Cardiac muscle cell (in vitro differentiated cells and primary cell): ENCODE data around the gene ANKRD33B. TPM values are rescaled to one million over a fixed set of nuclear protein-coding genes. Genes with fewer than 3 reads are reported as not detected.

ENCODE experiments used
- DNase-seq, 2 donors: peaks; one replicate each; pipeline versions ENCODE4 v3.0.0 to v3.0.0-alpha.2; 2010 to 2017; ENCODE audit warnings: low read depth in 1 of 2, low spot score in 1 of 2
- H3K27ac ChIP-seq: fragments of 200-600 bp; sonication (generic); 2 replicates; pipeline ENCODE4 v1.5.1; 2016
- H3K27me3 ChIP-seq: fragments of 200-600 bp; sonication (generic); 2 replicates; pipeline ENCODE4 v1.6.0; 2016; ENCODE audit warnings: control low read depth
- H3K36me3 ChIP-seq: fragments of 200-600 bp; sonication (generic); 2 replicates; pipeline ENCODE4 v1.5.1; 2016; ENCODE audit warnings: control low read depth
- H3K4me1 ChIP-seq: fragments of 200-600 bp; sonication (generic); 2 replicates; pipeline ENCODE4 v1.8.1; 2017; ENCODE audit warnings: low read depth, mild to moderate bottlenecking, mixed run types
- H3K4me3 ChIP-seq: fragments of 200-600 bp; sonication (generic); 2 replicates; pipeline ENCODE4 v1.5.1; 2016; ENCODE audit warnings: mild to moderate bottlenecking
- H3K9me3 ChIP-seq: fragments of 200-600 bp; sonication (generic); 2 replicates; pipeline ENCODE4 v1.5.1; 2017; ENCODE audit warnings: low read depth, mild to moderate bottlenecking, control low read depth
- CTCF ChIP-seq: IDR thresholded peaks from 2 replicates; pipeline ENCODE4 v1.5.1; 2012; ENCODE audit warnings: low read depth, mild to moderate bottlenecking, low read length
- polyA plus RNA-seq: library from polyadenylated mRNA; unstranded; fragments of >200 nt; fragmentation: Nextera tagmentation; extraction: Ambion mirVana; gene quantifications from 2 replicates; pipeline ENCODE4 v1.2.1, GENCODE V29; 2016
- total RNA-seq: library from RNA; depleted of rRNA; stranded (reverse); fragments of >200 nt; gene quantifications from 2 replicates; pipeline ENCODE4 v1.2.3, GENCODE V29; 2016

The ANKRD33B gene
- total and polyA plus RNA-seq, 2 experiments from 2014 or later, result 5.7 to 14.8 TPM

GRCh38 chr5:10678244-10678643, 114.4 kb downstream of the ANKRD33B start:
- DNase-seq, result no peak
- no peaks in the 10 kb centered on the region for H3K27me3 ChIP-seq
- H3K9me3 ChIP-seq, result no peaks in the 10 kb centered on the region
- no peak for TF ChIP-seq CTCF
- no peak overlapping the region for H3K4me3 ChIP-seq
- H3K27ac ChIP-seq, result no peak overlapping the region
- peaks cover 3% of the 10 kb centered on the region for H3K36me3 ChIP-seq
- H3K4me1 ChIP-seq, result no peaks in the 10 kb centered on the region

- Histone ChIP-seq H3K27ac (no peak overlapping the region), H3K36me3 (peaks cover 3% of the 10 kb centered on the region), H3K9me3 (no peaks in the 10 kb centered on the region), H3K4me1 (no peaks in the 10 kb centered on the region), H3K4me3 (no peak overlapping the region), H3K27me3 (no peaks in the 10 kb centered on the region)
- no peak for DNase-seq
- no peak for TF ChIP-seq CTCF
Observed at GRCh38 chr5:10679336-10679988, 115.6 kb downstream of the ANKRD33B start.

DNA sequence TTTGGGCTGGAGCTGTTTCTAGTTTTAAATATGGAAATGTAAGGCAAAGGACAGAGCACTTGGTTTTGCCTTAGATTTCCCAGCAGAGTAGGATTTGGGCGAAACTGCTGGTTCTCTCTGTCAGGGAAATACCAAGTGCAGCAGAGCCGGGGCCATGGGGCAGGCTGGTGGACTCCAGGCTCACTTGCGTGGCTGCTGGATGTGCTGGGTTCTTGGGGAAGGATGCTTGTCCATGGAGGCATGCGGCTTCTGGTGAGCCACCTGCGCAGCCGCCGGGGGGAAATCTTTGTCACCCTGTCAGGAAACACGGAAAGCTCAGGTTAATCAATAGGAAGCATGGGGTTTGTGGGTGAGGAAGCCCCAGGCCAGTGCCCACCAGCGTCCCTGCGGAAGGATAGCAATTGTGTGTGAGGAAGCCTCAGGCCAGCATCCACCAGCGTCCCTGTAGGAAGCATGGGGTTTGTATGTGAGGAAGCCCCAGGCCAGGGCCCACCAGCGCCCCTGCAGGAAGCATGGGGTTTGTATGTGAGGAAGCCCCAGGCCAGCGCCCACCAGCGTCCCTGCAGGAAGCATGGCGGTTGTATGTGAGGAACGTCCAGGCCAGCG, 117.1 kb downstream of the ANKRD33B start:
- no peak for DNase-seq
- Histone ChIP-seq H3K27me3 (no peaks in the 10 kb centered on the region), H3K27ac (no peak overlapping the region), H3K4me1 (no peaks in the 10 kb centered on the region), H3K4me3 (no peak overlapping the region), H3K9me3 (no peaks in the 10 kb centered on the region), H3K36me3 (peaks cover 3% of the 10 kb centered on the region)
- no peak for TF ChIP-seq CTCF

DNA sequence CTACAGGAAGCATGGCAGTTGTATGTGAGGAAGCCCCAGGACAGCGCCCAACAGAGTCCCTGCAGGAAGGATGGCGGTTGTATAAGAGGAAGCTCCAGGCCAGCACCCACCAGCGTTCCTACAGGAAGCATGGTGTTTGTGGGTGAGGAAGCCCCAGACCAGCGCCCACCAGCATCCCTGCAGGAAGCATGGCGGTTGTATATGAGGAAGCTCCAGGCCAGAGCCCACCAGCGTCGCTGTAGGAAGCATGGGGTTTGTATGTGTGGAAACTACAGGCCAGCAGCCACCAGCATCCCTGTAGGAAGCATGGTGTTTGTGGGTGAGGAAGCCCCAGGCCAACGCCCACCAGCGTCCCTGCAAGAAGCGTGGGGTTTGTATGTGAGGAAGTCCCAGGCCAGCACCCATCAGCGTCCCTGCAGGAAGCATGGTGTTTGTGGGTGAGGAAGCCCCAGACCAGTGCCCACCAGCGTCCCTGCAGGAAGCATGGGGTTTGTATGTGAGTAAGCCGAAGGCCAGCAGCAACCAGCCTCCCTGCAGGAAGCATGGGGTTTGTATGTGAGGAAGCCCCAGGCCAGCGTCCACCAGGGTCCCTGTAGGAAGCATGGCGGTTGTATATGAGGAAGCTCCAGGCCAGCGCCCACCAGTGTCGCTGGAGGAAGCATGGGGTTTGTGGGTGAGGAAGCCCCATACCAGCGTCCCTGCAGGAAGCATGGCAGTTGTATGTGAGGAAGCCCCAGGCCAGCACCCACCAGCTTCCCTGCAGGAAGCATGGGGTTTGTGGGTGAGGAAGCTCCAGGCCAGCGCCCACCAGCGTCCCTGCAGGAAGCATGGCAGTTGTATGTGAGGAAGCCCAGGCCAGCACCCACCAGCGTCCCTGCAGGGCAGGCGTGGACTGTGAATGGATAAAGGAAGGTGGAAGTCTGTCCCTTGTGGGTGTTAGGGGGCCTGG, 118.1 kb downstream of the ANKRD33B start:
- no peaks in the 10 kb centered on the region for H3K9me3 ChIP-seq
- no peaks in the 10 kb centered on the region for H3K4me1 ChIP-seq
- H3K36me3 ChIP-seq, result peaks cover 3% of the 10 kb centered on the region
- H3K27me3 ChIP-seq, result no peaks in the 10 kb centered on the region
- TF ChIP-seq CTCF, result no peak
- H3K4me3 ChIP-seq, result no peak overlapping the region
- no peak for DNase-seq
- no peak overlapping the region for H3K27ac ChIP-seq

DNA sequence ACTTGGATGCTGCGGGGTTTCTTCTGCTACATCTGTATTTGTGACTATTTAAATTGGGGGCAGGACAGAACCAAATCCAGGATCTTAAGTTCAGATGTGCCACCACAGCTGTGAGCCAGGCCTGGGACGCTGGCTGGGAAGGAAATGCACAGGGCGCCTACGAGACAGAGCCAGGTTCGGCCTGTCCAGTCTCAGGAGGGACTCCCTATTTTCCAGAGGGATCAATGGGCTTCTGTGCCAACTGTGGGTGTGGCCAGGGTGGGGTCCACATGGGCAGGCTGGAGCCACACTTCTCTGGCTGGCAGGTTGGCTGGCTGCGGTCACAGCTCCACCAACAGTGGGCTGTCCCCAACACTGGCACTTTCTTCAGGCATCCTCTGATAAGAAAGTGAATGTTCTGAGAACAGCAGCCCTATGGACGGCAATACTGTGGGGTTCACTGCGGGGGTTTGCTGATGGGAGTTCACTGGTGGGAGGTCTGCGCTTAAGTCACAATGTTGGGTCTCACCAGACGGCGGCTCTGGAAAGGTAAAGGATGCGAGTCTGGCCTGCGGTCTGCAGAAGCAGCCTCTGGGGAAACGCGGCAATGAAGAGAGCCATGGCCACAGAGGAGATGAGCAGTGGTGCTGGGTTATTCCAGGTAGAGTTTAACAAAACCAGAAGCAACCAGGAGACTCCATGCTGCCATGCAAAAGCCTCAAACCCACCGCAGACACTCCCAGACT, 119.1 kb downstream of the ANKRD33B start:
- TF ChIP-seq CTCF, result no peak
- Histone ChIP-seq H3K4me3 (no peak overlapping the region), H3K27ac (no peak overlapping the region), H3K27me3 (no peaks in the 10 kb centered on the region), H3K36me3 (peaks cover 3% of the 10 kb centered on the region), H3K9me3 (no peaks in the 10 kb centered on the region), H3K4me1 (no peaks in the 10 kb centered on the region)
- no peak for DNase-seq
